GM20000 (cell line): ENCODE results near the gene WNT4.

Experiments
- DNase-seq: peaks from one replicate; pipeline ENCODE4 v3.0.0; 2012; ENCODE audit warnings: low spot score
- CTCF ChIP-seq: IDR thresholded peaks from 2 replicates; pipeline ENCODE4 v1.5.1; 2012; ENCODE audit warnings: mild to moderate bottlenecking, control low read depth; ENCODE audit errors: extremely low read depth, missing control alignments

The WNT4 gene

GRCh38 chr1:22184892-22185612 lies 42.2 kb upstream of the WNT4 start:
- no peak for DNase-seq
- no peak for TF ChIP-seq CTCF

GRCh38 chr1:22184454-22184853 lies 41.6 kb upstream of the WNT4 start:
- TF ChIP-seq CTCF: no peak
- no peak for DNase-seq

GRCh38 chr1:22182715-22183114 lies 39.8 kb upstream of the WNT4 start:
- no peak for TF ChIP-seq CTCF
- DNase-seq: no peak

- TF ChIP-seq CTCF: no peak
- no peak for DNase-seq
Observed at GRCh38 chr1:22179197-22179803, 36.4 kb upstream of the WNT4 start.

GRCh38 chr1:22177354-22178003 lies 34.6 kb upstream of the WNT4 start:
- peak; percentile 63 for DNase-seq
- no peak for TF ChIP-seq CTCF

GRCh38 chr1:22176258-22176657 lies 33.4 kb upstream of the WNT4 start:
- peak; percentile 81 for DNase-seq
- TF ChIP-seq CTCF: no peak
